Lung microvascular endothelial cell (primary cell): ENCODE data around the gene HMGXB3. TPM values are rescaled to one million over a fixed set of nuclear protein-coding genes. Genes with fewer than 3 reads are reported as not detected.
A peak's percentile ranks its signal among the peaks of the same experiment; 100 is the strongest.
"Not testable (repeated sequence)": the region's sequence is repeated elsewhere in the genome, so short reads cannot be mapped to it uniquely, and the experiment has no call there.

ENCODE experiments used
- DNase-seq, 2 donors: peaks; one replicate each; pipeline versions ENCODE4 v3.0.0 to v3.0.0-alpha.2; 2010; ENCODE audit warnings: low read depth in 2 of 2
- total RNA-seq: library from RNA; depleted of rRNA; stranded (reverse); fragments of >200 nt; gene quantifications from 2 replicates; pipeline ENCODE4 v1.2.1, GENCODE V29; 2014

HMGXB3 gene
- total RNA-seq, 1 donor from 2014 or later = 29.8 TPM

DNA sequence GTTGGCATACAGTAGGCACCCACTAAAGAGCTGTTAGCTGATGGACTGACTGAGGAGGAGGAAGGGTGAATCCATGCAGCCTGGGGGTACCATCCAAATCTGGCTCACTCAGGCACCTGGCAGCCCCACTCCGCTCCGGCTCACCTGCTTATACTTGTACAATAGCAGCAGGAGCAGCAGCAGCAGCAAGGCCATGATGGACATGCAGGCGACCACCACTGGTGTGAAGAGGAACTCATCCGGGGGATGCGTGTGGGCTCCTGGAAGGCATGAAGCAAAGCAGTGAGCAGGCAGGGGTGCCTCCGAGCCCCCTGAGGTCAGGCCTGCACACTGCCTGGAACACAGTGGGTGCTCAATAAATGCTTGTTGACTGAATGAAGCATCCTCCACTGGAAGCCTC, 67.5 kb downstream of the HMGXB3 start:
- no peak for DNase-seq

DNA sequence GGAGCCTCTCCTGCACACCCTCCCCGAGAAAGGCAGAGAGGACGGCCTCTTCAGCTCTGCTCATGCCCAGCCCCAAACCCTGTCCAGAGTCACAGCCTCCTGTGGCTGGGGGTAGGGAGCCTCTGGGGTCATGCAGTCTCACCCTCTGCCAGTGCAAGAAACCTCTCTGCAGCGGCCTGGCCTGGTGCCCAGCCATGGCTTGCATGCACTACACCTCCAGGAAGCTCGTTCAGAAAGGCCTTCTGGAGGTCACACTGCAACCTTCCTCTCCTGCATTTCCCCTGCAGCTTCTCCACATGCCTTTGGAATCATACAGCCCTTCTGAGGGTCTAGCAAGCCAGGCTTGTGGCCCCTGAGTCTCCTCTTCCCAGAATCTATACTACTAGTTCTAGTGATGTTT, 67.9 kb downstream of the HMGXB3 start:
- peak; percentile 61 to 66 for DNase-seq

DNA sequence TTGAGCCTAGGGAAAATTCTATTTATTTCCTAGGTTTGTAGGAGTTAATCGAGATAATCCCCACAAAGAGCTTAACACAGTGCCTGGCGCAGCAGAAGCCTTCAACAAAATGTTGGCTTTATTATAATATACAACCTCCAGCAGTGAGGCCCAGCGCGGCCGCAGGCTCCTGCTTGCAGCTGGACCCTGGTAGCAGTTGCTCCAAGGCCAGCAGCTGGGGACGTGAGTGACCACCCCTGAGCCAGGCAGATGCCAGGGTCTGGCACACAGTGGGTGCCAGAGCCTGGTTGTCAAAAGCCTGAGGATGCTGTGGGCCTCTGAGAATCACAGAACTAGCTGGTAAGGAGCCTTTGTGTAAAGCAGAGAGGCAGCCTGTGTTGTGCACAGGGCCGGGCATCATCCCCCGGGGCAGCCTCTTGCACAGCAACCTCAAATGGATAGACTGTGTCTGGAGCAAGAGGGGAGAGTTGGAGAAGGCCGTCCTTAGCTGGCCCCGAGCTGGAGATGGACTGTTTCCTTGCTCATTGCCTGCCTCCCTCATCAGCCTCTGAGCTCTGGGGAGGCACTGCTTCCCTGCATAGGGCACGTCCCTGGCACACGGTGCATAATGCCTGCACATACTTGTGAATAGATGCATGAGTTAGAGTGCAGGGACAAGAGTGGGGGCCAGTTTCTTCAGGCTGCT, 68.6 kb downstream of the HMGXB3 start:
- no peak for DNase-seq

DNA sequence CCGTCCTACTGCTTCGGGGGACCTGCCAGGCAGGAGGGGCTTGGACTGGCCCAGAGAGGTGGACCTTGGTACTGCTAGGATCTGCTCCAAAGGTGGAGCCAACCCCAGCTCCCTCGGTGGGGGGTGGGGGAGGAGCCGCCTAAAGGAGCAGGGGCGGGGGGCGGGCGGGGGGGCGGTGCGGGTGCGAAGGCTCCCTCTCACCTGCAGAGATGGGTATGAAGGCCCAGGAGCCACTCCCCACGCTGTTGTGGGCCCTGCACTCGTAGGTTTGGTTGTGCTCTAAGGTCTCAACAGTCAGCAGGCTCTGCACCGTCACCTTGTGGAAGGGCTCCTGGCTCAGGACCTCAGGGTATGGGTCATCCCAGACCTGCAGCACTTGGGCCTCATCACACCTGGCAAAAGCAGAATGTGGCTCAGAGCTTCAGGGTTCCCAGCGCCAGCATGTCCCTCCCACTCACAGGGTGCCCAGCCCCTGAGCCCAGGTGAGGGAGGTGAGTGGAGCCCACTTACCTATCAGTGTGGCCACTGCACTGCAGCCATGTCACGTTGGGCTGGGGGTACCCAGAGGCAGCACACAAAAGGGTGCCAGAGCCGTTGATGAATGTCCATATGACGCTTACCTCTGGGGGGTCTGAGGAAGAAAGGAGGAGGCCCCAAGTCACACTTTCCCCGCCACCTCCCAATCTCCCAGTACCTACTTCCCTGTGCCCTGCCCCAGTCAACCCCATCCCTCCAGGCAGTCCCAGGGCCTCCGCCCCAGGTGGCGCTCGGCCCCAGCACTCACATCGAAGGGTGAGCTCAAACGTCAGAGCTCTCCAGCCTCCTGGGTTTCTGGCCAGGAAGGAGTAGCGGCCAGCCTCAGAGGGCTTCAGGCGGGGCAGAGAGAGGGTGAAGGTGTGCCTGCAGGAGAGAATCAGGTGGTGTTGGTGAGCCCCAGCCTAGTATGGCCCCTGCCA, 69.4 kb downstream of the HMGXB3 start:
- DNase-seq = no peak

DNA sequence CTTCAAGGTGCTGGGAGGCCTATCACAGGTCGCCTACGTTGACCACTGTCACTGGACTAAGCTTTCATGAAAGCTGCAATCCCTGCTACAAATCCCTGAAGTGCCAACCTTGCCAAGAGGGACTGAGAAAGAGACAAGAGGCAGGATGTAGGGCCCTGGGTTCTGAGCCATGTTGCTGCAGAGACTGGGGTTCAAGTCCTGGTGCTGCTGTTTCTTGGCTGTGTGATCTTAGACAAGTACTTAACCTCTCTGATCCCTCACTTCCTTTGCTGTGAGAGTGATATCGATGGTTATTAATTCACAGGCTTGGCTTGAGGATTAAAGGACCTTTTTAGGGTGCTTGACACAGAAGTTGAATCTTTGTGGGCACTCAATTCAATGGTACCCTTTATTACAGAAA, 70.3 kb downstream of the HMGXB3 start:
- no peak for DNase-seq

DNA sequence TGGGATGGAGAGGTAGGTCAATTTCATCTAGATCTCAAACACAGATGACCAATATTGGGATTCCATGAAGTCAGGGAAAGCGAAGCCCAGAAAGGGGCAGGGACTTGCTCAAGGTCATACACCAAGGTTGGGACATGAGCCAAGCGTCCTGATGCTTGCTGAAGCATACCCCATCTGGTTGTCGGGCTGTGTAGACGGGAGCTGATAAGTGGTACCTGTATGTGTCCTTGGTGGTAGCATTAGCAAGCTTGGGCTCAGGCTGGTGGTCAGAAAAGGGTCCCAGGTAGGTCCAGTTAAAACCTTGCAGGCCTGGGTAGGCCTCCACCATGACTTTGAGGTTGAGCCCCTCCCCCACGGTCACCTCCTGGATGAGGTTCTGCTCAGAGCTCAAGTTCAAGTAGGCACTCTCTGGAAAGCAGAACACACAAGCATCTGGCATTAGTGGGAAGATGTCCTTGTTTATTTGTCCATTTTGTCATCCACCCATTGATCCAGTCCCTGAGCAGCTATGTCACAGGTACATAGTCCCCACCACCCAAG, 72.6 kb downstream of the HMGXB3 start:
- no peak for DNase-seq

DNA sequence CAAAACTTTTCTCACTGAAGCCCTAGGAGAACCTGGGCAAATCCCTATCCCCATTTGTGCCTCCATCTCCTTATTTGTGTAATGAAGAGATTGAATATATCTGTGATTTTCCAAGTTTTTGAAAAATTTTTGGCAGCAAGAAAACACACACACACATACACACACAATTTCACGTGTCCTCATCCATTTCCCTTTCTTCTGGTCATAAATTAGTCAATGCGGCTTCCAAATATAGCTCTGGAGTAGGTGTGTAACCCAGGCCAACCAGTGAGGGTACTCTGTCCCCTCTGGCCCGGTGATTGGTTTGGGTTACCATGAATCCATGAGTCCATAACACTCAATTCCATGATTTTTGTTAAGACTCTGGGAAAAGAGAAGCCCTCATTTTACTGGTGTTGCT, 73.1 kb downstream of the HMGXB3 start:
- DNase-seq = no peak

DNA sequence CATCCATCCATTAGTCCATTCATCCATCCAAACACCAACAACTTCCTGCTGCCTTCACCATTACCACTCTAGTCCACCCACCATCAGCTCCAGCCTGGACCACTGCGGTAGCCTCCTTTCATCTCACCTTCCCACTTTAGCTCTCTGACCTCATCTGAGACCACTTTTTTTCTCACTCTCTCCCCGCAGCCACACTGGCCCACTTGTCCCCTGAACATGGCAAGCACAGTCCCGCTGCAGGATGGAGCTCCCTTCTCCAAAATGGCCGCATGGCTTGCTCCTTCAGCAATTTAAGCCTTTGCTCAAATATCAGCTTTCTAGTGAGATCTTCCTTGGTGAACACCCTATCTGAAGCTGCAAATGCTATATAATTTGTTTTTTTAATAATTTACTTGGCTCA, 74.7 kb downstream of the HMGXB3 start:
- no peak for DNase-seq

DNA sequence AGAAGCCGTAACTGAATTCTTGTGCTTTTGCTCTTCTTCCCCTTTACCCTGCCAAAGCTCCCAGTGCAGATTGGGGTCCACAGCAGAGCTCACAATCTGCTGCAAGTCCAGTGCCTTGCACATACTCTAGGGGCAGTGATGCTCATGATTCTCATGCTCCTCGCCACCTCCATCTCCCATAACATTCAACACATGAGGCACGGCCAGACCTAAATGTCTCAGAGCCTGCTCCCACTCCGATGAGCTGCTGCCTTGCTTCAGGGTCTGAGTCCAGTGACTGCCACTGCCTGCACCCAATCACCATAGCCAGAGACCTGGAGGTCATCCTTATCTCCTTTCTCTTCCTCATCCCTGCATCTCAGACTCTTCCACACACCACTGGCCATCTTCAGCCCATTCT, 75.3 kb downstream of the HMGXB3 start:
- DNase-seq = no peak

DNA sequence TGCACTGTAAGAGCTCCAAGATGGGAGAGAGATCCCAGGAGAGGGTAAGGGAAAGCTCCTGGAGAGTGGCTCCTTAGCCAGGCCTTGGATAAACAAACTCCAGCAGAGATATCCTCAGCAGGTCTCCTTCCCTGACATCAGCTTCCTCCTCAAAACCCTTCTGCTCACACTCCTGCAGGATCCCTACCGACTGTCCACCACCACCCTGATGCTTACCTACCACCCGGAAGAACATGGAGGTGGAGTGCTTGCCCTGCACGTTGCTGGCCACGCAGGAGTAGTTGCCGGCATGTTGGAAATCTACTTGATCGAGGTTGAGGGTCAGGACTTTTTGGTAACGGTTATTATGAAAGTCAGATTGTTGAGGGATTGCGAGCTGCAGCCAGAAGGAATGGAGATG, 76.5 kb downstream of the HMGXB3 start:
- no peak for DNase-seq

DNA sequence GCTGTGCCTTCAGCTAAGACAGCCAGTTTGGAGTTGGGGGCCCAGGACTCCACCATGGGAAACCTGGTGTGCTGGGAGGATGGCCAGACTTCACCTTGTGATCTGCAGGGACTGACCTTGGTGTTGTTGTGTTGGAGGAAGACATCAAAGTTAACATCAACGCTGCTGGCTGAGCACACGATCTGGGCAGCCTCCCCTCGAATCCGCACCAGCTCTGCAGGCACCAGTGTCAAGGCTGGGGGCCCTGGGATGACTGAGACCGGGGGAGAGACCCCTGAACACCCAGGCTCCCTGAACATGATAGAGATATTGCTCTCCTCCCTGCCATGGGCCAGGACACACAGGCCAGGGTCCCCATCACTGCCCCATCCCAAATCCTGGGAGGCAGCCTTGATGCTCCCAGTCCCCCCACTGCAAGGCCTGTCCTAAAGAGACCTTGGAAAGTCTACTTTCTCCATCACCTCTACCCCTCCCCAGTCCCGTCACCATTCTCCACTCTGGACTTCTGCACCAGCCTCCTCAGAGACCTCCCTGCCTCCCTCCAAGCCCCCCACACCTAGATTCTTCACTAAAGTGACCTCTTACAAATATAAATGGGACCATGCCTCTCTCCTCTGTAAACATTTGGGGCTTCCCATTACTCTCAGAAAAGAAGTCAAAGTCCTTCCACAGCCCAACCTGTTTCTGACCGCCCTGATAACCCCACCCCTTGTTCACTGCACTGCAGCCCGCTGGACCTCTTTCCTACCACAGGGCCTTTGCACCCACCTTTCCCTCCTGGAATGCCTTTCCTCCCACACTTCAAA, 77.7 kb downstream of the HMGXB3 start:
- DNase-seq = no peak

DNA sequence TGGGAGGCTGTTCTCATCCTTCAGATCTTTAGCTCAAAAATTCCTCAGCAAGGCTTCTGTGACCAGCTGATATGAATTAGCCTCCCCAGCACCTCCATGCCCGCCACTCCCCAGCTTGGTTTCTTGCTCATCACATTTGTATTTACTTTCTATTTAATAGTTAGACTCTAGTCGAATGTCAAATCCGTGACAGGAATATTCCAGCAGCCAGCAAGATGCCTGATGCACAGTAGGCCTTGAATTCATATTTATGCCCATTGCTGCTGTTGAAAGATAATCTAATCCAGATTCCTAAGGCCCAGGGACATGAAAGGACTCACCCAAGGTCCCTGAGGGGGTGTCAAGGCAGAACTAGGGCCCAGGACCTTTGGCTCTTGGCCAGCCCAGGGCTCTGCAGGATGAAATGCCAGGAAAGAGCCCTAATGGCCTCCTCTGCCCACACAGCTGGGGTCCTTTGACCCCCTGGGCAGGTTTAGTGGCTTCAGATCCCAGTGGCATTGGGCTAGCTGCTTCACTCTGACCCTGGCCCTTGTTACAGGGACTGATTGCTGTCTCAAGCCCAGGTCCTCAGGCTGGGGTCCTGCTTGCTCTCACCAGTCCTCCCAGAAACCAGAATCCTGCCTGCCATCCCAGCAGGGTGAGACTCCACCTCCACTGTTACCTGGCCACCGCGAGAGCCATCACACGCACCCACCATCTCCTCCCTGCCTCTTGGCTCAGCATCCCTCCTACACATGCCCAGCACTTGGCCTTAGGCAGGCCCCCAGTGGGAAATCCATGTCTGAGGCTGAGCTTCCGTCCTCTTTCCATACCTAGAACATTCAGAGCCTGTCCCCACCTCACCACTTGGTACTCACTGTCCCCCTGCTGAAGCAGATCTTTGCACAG, 78.5 kb downstream of the HMGXB3 start:
- no peak for DNase-seq

DNA sequence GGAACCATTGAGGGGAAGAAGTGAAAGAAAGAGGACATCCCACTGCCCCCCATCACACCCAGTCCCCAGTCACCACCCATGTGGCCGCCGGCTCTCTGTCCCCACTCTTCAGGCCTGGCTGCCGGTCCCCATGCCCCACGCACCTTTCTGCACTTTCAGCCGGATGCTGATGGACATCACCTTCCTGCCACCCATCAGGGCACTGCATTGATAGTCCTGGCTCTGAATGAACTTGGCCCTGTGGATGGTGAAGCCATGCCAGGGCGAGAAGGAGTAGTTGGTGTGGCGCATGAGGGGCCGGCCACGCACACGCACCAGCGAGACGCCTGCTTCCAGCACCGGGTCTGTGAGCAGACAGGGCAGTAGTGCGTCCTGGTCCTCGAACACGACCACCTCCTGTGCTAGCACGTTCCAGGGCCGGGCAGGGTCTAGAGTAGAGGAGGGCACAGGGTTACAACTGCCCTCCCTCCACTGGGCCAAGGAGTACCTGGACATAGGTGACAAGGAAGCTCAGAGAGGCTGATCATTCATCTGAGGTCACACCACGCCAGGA, 79.4 kb downstream of the HMGXB3 start:
- DNase-seq = no peak

DNA sequence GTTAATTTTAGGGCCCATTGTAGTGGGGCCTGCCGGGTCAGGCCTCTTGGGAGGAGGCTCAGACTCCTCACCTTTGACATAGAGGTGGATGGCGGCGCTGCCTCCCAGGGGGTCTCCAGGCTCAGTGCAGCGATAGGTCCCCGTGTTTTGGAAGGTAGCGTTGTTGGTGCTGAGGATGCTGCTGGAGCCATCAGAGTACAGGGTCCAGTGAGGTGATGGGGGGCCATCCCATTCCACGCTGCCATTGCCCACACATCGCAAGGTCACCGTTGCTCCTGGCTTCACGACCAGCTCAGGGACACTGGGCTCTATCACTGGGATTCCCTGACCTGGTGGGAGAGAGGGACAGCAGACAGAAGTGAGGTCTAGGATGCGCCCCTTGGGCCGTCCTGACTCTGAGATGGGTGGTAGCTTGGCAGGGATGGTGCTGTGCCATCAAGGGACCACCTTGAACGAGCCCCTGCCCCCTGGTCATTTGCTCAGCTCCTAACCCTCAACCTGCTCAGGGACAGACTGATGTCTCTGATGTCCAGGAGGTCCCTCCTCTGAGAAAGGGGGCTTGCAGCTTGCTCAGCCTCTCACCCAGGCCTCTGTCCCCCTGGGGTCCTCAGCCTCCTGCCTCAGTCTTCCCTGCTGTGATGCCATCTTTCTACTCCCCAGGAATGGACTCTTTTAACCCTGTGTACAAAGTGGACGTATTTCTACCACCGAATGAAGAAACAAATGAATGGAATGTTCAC, 80.3 kb downstream of the HMGXB3 start:
- peak in 1 of 2 donors; percentile 0 for DNase-seq

DNA sequence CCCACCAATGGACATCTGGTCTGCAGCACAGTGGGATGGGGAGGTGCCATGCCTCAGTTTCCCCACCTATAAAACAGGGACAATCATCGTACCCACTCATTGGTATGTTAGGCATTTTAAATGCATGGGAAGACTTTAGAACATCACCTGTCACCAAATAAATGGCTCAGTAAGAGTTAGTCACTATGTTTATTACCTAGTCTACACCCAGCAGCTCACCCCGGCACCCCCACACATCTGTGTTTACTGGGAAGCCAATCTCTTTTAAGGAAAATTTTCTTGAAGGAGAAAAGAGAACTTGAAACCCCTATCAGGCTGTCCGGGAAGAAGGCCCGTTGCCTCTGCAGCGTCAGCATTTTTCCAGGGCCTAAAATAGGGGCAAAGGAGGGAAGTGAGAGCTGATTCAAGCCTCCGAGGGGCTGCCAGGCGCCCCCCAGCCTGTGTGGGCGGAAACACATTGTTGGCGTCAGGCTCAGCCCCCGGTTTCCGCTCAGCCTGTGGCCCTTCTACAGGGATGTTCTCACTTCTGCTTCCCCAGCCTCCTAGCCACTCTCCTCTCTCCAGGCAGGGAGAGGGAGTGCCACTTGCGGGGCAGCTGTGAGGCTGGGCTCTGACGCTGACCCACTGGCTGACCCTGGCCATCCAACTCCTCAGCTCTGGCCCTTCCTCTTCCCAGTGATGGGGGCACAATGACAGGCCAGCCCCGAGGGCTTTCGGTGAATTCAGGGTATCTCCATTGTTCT, 81.2 kb downstream of the HMGXB3 start:
- peak; percentile 47 to 48 for DNase-seq

DNA sequence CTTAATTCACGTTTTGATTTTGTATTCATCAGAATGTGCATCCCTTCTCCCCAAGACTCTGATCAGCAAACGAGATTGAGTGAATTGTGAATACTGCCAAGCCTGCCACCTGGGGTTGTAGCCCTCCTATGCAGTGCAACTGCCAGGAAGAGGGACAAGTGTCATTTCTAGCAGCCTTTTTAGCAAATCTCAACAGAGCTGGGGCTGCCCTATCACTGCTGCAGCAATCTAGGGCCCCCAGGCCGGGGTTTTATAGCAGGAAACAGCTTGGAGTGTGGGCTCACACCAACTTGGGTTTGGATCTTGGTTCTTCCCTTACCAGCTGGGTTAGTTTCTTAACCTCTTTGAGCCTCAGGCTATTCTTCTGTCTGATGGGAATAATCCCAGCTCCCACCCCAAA, 81.8 kb downstream of the HMGXB3 start:
- peak in 1 of 2 donors; percentile 1 for DNase-seq

DNA sequence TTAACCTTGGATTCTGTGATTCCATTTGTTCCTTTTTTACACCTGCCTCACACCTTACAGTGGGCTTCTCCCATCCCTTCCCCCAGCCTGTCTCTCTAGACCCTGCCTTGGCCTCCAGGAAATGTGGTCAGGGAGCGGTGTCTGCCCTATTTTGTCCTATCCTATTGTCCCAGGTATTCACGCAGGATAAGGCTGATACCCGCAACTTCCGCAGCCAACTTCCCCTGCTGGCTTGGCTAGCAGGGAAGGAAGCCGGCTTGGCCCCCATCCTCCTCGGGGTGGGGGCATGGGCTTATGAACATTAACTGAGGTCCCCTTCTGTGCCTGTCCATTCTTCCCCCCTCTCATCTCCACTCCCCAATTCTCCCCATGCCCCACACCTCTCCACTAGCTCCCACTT, 82.3 kb downstream of the HMGXB3 start:
- DNase-seq = peak; percentile 29 to 58

DNA sequence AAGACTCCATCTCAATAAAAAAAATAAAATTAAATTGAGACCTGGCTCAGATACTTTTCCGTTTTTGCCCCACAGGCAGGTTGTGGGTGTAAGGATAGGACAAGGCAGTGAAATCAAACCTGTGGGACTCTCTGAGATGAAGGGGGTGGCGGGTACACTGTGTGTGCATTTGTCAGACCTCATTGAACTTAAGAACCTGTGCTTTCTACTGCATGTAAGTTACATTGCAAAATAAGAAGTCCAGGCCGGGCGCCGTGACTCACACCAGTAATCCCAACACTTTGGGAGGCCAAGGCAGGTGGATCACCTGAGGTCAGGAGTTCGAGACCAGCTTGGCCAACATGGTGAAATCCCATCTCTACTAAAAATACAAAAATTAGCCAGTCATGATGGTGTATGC, 84.2 kb downstream of the HMGXB3 start:
- not testable (repeated sequence) for DNase-seq
